GM15510 (cell line): ENCODE results near the gene BOK.

Experiments used
- POLR2A ChIP-seq: IDR thresholded peaks from 3 replicates; pipeline ENCODE4 v1.6.1; 2011; ENCODE audit warnings: borderline replicate concordance; ENCODE audit not compliant: insufficient read length; ENCODE audit errors: extremely low read depth

The BOK gene, protein sequence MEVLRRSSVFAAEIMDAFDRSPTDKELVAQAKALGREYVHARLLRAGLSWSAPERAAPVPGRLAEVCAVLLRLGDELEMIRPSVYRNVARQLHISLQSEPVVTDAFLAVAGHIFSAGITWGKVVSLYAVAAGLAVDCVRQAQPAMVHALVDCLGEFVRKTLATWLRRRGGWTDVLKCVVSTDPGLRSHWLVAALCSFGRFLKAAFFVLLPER

DNA sequence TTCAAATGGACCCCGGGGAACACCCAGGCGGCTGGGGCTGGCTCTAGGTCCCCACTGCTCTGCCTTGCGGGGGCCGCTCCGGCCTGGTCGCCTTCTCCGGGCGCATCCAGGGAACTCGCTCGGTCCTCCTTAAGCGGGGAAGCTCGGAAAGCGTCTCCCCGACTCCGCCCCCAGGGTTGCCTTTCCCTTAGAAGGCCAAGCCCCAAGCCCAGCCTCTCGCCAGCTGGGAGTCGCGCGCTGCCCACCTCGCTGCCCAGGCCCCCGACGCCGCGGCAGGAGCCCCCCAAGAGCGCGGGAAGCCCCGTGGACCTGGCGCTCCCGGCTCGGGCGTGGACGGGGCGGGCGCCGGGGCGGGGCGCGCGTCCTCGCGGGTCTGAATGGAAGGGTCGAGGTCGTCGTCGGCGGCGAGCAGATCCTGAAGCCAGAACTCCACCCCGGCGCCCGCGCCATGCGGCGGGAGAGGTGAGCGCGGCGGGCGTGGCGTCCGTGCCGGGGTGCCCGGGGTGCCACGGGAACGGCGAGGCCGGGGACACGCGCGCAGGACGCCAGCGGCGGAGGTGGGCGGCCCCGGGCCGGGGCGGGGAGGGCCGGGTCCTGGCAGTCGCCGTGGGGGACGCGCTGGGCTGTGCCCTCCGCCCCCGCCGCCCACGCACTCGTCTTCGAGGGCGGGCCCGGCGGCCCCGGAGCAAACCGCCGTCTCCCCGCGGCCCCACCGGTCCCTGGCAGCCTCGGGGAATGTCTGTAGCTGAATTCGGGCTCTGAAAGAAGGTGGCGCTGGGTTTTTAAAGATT lies at the start of gene BOK:
Gene BOK, plus strand, starts transcription at position 214 of the 791 bp plus-strand sequence. CDS start 739 bp downstream, outside the sequence.
- no peak for TF ChIP-seq POLR2A

DNA sequence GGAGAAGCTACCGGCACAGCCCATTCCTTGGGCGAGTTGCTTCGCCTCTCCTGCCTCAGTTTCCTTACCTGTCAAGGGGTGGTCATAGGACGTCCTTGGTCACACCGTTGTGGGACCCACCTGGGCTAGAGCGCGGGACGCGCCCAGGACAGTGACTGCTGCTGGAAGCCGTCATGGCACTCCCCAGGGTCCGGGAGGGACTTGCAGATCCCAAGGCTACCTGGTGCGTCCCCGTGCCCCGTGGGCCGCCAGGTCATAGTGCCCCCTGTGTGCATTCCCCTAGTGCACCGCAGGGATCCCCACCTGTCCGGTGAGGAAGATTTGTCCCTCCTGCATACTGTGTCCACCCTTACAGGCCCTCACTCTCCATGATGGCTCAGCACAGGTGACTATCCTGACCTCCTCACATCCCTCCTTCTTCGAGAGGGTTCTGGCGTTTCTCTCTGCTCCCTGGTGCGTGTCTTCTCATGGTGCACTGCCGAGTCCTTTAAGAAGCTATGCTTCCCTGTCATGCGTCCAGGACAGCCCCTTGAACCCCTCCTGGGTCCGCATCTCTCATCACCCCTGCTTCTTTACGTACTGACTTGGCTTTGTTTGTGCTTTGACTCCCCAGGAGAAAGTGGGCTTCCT lies 49.3 kb upstream of the BOK start:
- no peak for TF ChIP-seq POLR2A

DNA sequence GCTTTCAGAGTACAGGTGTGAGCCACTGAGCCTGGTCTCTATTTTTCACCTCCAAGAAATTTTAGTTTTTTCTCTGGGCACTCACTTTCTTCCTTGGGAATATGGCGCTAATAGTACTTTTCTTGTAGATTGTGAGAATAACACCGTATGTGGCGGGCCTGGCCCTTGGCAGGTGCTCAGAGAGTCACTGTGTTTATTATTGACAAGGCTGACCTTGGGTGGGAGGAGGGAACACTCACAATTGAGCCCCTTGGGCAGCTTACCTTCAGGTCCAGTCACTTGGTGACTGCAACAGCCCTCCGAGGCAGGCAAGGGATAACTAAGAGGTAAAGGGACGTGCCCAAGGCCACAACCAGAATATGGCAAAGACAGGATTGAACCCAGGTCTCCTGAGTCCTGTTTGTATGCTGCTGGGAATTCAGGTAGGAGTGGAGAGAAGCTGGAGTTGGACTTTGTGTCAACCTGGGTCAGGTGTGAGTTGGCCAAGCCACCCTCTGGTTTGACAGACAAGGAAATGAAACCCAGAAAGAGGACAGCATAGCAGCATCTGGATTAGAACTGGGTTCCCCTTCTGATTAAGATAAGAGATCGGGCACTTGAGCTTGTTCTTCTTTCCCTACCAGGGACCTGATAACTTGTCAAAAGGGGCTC lies 47.3 kb upstream of the BOK start:
- no peak for TF ChIP-seq POLR2A

DNA sequence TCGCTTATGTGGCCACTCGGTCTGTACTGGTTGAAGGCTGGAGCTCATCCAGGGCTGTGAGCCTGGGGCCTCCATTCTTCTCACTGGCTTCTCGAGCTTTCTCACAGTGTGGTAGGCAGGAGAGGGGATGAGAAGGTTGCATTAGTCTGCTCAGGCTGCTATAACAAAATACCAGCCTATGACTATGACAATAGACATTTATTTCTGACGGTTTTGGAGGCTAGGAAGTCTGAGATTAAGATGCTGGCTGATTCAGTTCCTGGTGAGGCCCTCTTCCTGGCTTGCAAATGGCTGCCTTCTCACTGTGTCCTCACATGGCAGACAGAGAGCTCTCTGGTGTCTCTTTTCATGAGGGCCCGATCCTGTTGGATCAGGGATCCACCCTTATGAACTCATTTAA lies 44.0 kb upstream of the BOK start:
- no peak for TF ChIP-seq POLR2A

DNA sequence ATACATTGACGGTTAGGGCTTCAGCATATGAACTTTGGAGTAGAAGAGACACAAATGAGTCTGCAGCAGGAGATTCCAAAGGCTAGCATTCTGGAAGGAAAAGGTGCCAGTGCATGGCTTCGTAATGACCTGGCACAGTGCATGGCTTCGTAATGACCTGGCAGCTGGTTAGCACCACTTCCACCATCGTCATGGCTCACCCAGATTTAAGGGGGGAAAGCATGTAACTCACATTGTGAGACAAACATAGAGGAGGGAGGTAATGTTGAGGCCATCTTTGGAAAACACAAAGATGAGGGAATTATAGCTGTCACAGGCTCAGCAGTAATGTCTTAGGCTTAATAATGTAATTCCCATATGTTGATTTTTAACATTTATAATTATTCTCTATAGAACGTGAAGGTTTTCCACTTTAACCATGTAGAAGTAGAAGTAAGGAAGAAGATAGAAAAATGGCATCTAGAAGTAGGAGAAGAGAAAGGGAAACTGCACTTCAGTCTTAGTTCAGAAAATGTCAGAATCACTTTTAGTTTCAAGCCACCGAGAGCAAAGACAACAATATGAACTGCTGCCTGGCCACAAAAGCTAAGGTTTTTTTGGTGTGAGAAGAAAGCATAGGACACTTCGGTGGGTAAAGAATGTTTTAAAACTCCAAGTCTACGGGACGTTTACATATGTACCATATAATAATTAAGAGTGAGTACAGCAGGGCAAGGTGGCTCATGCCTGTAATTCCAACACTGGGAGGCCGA lies 43.4 kb upstream of the BOK start:
- TF ChIP-seq POLR2A: no peak

DNA sequence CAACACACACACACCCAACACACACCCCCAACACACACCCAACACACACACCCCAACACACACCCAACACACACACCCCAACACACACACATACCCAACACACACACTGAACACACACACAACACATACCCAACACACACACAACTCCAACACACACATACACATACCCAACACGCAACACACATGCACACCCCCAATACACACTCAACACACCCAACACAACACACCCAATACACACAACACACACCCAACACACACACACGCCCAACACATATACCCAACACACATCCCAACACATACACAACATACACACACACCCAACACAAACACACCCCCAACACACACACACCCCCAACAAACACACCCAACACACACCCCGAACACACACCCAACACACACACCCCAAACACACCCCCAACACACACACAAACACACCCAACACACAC lies 42.0 kb upstream of the BOK start:
- TF ChIP-seq POLR2A: no peak

DNA sequence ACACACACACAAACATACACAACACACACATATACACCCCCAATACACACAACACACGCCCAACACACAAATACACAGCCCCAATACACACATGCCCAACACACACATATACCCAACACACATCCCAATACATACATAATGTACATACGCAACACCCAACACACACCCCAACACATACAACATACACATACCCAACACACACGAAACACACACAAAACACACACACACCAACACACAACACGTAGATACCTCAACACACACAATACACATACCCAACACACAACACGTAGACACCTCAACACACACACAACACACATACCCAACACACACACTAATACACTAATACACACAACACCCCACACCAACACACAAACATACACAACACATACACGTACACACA lies 41.2 kb upstream of the BOK start:
- no peak for TF ChIP-seq POLR2A

DNA sequence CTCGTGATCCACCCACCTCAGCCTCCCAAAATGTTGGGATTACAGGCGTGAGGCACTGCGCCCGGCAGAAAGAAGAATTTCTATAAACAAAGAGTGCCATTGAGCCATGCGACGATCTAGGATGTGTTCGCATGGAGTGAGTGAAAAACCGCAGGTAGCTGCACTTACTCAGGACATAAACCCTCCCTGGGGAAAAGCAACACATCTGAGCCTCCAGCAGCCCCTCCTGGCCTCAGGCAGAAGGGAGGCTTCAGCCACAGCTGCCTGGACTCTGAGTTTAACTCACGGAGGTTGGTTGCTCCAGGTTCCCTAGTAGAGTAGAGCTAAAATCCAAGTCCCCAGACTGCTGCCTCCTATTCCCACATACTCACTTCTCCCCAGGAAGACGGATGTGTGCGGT lies 38.9 kb upstream of the BOK start:
- no peak for TF ChIP-seq POLR2A

DNA sequence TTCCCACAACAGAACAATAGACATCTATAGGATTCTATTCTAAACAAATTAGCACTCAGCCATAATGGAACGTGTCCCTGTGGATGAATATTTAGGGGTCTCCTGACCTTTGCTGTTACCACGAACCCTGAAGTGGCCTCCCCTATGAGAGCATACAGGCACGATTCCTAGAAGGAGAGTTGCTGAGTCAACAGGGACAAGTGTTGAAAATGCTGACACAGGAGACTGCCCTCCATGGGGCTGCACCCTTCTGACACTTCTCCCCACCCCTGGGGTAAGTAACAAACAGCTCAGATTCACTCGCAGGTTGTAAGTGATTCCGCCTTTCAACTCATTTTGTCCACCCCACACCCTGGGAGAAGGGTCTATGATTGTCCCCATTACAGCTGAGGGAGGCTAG lies 36.1 kb upstream of the BOK start:
- no peak for TF ChIP-seq POLR2A

DNA sequence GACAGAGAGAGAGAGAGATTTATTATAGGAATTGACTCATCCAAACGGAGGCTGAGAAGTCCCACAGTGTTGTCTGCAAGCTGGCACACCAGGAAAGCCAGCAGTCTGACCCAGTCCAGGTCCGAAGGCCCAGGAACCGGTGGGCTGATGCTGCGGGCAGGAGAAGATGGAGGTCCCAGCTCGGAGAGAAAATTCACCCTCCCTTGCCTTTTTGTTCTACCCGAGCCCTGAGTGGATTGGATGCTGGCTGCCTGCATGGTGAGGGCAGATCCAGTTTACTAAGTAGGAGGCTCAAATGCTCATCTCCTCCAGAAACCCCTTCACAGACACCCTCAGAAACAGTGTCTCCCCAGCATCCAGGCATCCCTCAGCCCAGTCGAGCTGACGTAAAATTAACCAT lies 28.0 kb upstream of the BOK start:
- TF ChIP-seq POLR2A: no peak

DNA sequence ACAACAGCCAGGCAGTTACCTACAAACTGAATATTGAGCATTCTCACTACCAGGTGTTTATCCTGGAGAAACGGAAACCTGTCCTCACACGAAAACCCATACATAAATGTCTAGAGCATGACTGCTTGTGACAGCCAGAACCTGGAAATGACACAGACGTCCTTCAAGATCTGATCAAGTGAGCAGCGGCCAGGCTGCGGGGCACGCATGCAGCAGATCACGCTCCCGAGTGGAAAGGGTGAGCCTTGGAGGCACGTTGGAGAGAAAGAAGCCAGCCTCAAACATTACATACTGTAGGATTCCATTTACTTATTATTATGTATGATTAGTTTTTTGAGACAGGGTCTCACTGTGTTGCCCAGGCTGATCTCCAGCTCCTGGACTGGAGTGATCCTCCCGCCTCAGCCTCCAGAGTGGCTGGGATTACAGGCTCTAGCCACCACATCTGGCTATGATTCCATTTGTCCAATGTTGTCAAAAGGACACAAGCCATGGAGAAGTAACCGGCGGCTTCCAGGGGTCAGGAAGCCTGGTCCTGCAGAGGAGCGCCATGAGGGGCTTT lies 27.3 kb upstream of the BOK start:
- TF ChIP-seq POLR2A: no peak

DNA sequence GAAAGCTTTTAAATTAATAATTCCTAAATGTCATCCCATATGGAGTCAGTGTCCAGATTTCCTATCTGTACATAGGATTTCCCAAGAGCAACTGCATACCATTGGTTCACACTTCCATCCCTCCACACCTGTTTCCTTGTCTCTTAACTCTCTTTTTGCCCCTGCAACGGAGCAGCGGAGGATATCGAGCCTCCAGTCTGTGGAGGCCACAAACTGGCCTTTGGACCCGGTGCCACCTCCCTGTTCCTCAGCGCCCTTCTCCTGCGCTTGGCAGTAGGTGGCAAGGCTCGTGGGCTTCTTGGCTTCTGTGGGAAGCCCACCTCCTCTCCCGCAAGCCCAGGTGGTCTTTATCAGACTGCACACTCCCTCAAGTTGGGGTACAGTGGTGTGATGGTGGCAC lies 26.4 kb upstream of the BOK start:
- TF ChIP-seq POLR2A: no peak

DNA sequence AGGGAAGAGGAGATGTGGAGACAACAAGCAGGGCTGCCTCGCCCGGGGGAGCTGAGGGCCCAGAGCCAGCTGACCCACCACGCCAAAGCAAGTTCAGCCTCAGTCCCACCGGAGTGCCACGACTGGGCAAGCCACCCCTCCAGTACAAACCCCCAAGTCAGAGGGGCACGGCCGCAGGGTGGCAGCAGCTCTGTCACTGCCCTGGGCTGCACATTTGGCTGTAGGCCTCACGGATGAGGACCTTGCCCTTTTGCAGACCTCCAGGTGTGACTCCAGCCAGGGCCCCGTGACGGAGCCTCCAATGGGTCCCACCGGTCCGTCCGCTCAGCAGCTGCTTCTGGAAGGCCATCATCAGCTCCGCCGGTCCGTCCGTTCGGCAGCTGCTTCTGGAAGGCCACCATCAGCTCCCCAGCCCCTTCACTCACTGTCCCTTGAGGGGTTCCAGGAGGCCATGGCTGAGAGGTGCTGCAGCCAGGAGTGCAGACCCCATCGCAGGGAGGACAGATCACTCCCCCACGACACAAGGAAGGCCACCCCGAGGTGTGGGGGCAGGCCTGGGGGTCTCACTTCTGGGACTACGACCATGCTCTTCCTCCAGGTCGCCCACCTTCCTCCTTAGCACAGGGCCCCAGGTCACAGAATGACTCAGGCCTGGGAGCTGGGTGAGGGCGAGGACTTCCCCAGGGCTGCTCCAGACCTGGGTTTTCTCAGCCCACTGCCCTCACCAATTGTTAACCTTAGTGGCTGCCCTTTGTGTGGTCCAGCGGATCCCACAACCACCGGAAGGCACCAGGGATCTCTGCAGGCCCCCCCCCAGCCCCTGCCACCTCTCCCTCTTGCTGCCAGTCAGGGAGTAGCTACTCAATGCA lies 25.6 kb upstream of the BOK start:
- no peak for TF ChIP-seq POLR2A
